GM19239 (cell line): ENCODE data around the gene DRD4.
A peak's percentile ranks its signal among the peaks of the same experiment; 100 is the strongest.
"Not testable (repeated sequence)": the region's sequence is repeated elsewhere in the genome, so short reads cannot be mapped to it uniquely, and the experiment has no call there.

Source experiments
- DNase-seq: peaks from one replicate; pipeline ENCODE4 v3.0.0; 2011; ENCODE audit warnings: low spot score; ENCODE audit not compliant: insufficient read length
- FAIRE-seq: peaks from 2 replicates; lab custom pipeline; 2011; peaks lifted over from hg19 to GRCh38; lab: Jason Lieb, UNC

DRD4 gene

GRCh38 chr11:640021-640706 is 3.1 kb downstream of the DRD4 start:
- FAIRE-seq (no peak), DNase-seq (no peak)

GRCh38 chr11:641806-642370 is 4.8 kb downstream of the DRD4 start:
- no peak for DNase-seq
- no peak for FAIRE-seq

- DNase-seq (no peak), FAIRE-seq (no peak)
These were observed 6.3 kb downstream of the DRD4 start for GRCh38 chr11:643366-643765.

- FAIRE-seq (no peak), DNase-seq (no peak)
These were observed 7.0 kb downstream of the DRD4 start for GRCh38 chr11:643849-644738.

GRCh38 chr11:645536-645935 is 8.5 kb downstream of the DRD4 start:
- no peak for FAIRE-seq
- no peak for DNase-seq

GRCh38 chr11:646214-646613 is 9.1 kb downstream of the DRD4 start:
- FAIRE-seq (no peak), DNase-seq (no peak)

- FAIRE-seq, DNase-seq: not testable (repeated sequence)
These were observed 10.6 kb downstream of the DRD4 start for GRCh38 chr11:647672-648158.

- no peak for DNase-seq
- no peak for FAIRE-seq
These were observed 13.4 kb downstream of the DRD4 start for GRCh38 chr11:650482-650881.

GRCh38 chr11:653136-653535 is 16.1 kb downstream of the DRD4 start:
- not testable (repeated sequence) for FAIRE-seq, DNase-seq

- no peak for FAIRE-seq
- no peak for DNase-seq
These were observed 16.8 kb downstream of the DRD4 start for GRCh38 chr11:653837-654236.

- FAIRE-seq, DNase-seq: not testable (repeated sequence)
These were observed 17.4 kb downstream of the DRD4 start for GRCh38 chr11:654444-654843.

- no peak for DNase-seq
- no peak for FAIRE-seq
These were observed 18.1 kb downstream of the DRD4 start for GRCh38 chr11:655036-655726.

- FAIRE-seq, result no peak
- DNase-seq, result no peak
These were observed 19.4 kb downstream of the DRD4 start for GRCh38 chr11:656426-656825.

GRCh38 chr11:656866-657265 is 19.8 kb downstream of the DRD4 start:
- no peak for DNase-seq
- FAIRE-seq, result no peak

GRCh38 chr11:657691-658126 is 20.6 kb downstream of the DRD4 start:
- no peak for FAIRE-seq

GRCh38 chr11:659532-660085 is 22.5 kb downstream of the DRD4 start:
- DNase-seq (no peak), FAIRE-seq (no peak)

More at GRCh38 chr11:657691-658126, 20.6 kb downstream of the DRD4 start:
- DNase-seq, result no peak

- FAIRE-seq (no peak), DNase-seq (no peak)
These were observed 23.2 kb downstream of the DRD4 start for GRCh38 chr11:660281-660680.

- DNase-seq (no peak), FAIRE-seq (no peak)
These were observed 23.8 kb downstream of the DRD4 start for GRCh38 chr11:660681-661444.

GRCh38 chr11:662689-663274 is 25.7 kb downstream of the DRD4 start:
- DNase-seq, result no peak
- peak; percentile 62 for FAIRE-seq
